GM23338 (cell line): ENCODE data around the gene COG1. TPM values are rescaled to one million over a fixed set of nuclear protein-coding genes. Genes with fewer than 3 reads are reported as not detected.

Experiments
- ATAC-seq: fragments of 200-7000 bp; cut with Tn5 transposase; 3 replicates; pipeline ENCODE4 v1.9.1; 2020
- DNase-seq: peaks from one replicate; pipeline ENCODE4 v3.0.0-alpha.2; 2015; ENCODE audit warnings: low spot score
- H2AFZ ChIP-seq: fragments of 200-600 bp; sonication (generic); 2 replicates; pipeline ENCODE4 v1.8.0; 2016; ENCODE audit warnings: antibody characterized with exemption, mild to moderate bottlenecking, moderate library complexity
- H3F3A ChIP-seq: fragments of 200-600 bp; sonication (generic); replicated peaks from 2 replicates; pipeline ENCODE4 v1.8.0; 2017; ENCODE audit warnings: antibody characterized with exemption, mixed run types, low read depth
- H3K27ac ChIP-seq: fragments of 200-600 bp; sonication (generic); 2 replicates; pipeline ENCODE4 v1.6.1; 2016; ENCODE audit warnings: low read depth
- H3K27me3 ChIP-seq: fragments of 200-600 bp; sonication (generic); 2 replicates; pipeline ENCODE4 v1.8.0; 2016; ENCODE audit warnings: mild to moderate bottlenecking, mixed run types, moderate library complexity; ENCODE audit not compliant: insufficient read depth
- H3K36me3 ChIP-seq: fragments of 200-600 bp; sonication (generic); 2 replicates; pipeline ENCODE4 v1.8.0; 2016; ENCODE audit warnings: mild to moderate bottlenecking; ENCODE audit not compliant: insufficient read depth
- H3K4me1 ChIP-seq: fragments of 200-600 bp; sonication (generic); 2 replicates; pipeline ENCODE4 v1.8.0; 2016; ENCODE audit warnings: mild to moderate bottlenecking, moderate library complexity; ENCODE audit not compliant: insufficient read depth
- H3K4me2 ChIP-seq: fragments of 200-600 bp; sonication (generic); 2 replicates; pipeline ENCODE4 v1.7.1; 2017; ENCODE audit warnings: mixed run types
- H3K4me3 ChIP-seq: fragments of 200-600 bp; sonication (generic); 2 replicates; pipeline ENCODE4 v1.6.1; 2016; ENCODE audit warnings: mixed run types
- H3K79me2 ChIP-seq: fragments of 200-600 bp; sonication (generic); replicated peaks from 2 replicates; pipeline ENCODE4 v1.8.0; 2017; ENCODE audit warnings: mild to moderate bottlenecking; ENCODE audit not compliant: insufficient read depth
- H3K9me2 ChIP-seq: fragments of 200-600 bp; sonication (generic); 2 replicates; pipeline ENCODE4 v1.8.0; 2017; ENCODE audit not compliant: insufficient read depth
- H4K20me1 ChIP-seq: fragments of 200-600 bp; sonication (generic); replicated peaks from 2 replicates; pipeline ENCODE4 v1.8.0; 2017; ENCODE audit warnings: mild to moderate bottlenecking; ENCODE audit not compliant: insufficient read depth
- H3K27ac Mint-ChIP-seq: 2 replicates; pipeline ENCODE4 v1.8.0; 2020; ENCODE audit warnings: inconsistent platforms, mild to moderate bottlenecking, moderate library complexity, mixed read lengths
- H3K27me3 Mint-ChIP-seq: 3 replicates; pipeline ENCODE4 v1.8.0; 2022; ENCODE audit warnings: low read depth, mild to moderate bottlenecking, moderate library complexity, mixed read lengths, inconsistent platforms; ENCODE audit not compliant: insufficient read depth, poor library complexity
- H3K36me3 Mint-ChIP-seq: 3 replicates; pipeline ENCODE4 v1.8.0; 2021; ENCODE audit warnings: low read depth, mild to moderate bottlenecking, inconsistent platforms, moderate library complexity, mixed read lengths
- H3K4me1 Mint-ChIP-seq: 3 replicates; pipeline ENCODE4 v1.8.0; 2020; ENCODE audit warnings: mild to moderate bottlenecking, inconsistent platforms, mixed read lengths
- H3K4me3 Mint-ChIP-seq: 3 replicates; pipeline ENCODE4 v1.8.0; 2021; ENCODE audit warnings: moderate library complexity, mild to moderate bottlenecking, inconsistent platforms, mixed read lengths
- H3K9me3 Mint-ChIP-seq: 3 replicates; pipeline ENCODE4 v1.8.0; 2020; ENCODE audit warnings: moderate library complexity, mild to moderate bottlenecking, inconsistent platforms, mixed read lengths
- CREB1 ChIP-seq: fragments of 250-450 bp; sonication (Bioruptor Pico); IDR thresholded peaks from 2 replicates; pipeline ENCODE4 v1.5.0; 2020; ENCODE audit warnings: low read depth, mild to moderate bottlenecking, moderate library complexity
- CTCF ChIP-seq, 2 experiments: fragments of 200-600 bp in 1 of 2; sonication (generic) in 1 of 2; conservative IDR thresholded peaks; 2 replicates each; pipeline versions ENCODE4 v1.5.1 to v1.6.1; 2016 to 2017; ENCODE audit warnings: antibody characterized with exemption in 2 of 2, low read depth in 2 of 2, mild to moderate bottlenecking in 2 of 2, moderate library complexity in 1 of 2
- EZH2 ChIP-seq: fragments of 200-600 bp; sonication (generic); IDR thresholded peaks from one replicate; pipeline ENCODE4 v1.8.0; 2017; ENCODE audit warnings: antibody characterized with exemption, mild to moderate bottlenecking, low read depth; ENCODE audit not compliant: unreplicated experiment
- EZH2phosphoT487 ChIP-seq: fragments of 200-600 bp; sonication (generic); IDR thresholded peaks from one replicate; pipeline ENCODE4 v1.8.1; 2018; ENCODE audit warnings: antibody characterized with exemption; ENCODE audit not compliant: unreplicated experiment
- ZNF114 ChIP-seq: fragments of 250-450 bp; sonication (Bioruptor Pico); IDR thresholded peaks from 2 replicates; pipeline ENCODE4 v1.5.0; 2020; ENCODE audit warnings: mild to moderate bottlenecking, moderate library complexity
- ZNF462 ChIP-seq: fragments of 250-450 bp; sonication (Bioruptor Pico); IDR thresholded peaks from 2 replicates; pipeline ENCODE4 v1.5.0; 2020; ENCODE audit warnings: mild to moderate bottlenecking, moderate library complexity
- polyA plus RNA-seq: library from polyadenylated mRNA; unstranded; fragments of >200 nt; fragmentation: Nextera tagmentation; extraction: Ambion mirVana; gene quantifications from 2 replicates; pipeline ENCODE4 v1.2.1, GENCODE V29; 2016
- total RNA-seq: library from RNA; depleted of rRNA; stranded (reverse); fragments of >200 nt; shearing (Covaris generic); gene quantifications from 2 replicates; pipeline ENCODE4 v1.2.3, GENCODE V29; 2014

The COG1 gene
- total and polyA plus RNA-seq, 2 experiments from 2014 or later, result 15.0 to 26.1 TPM

- Histone ChIP-seq H3K36me3 (no peaks in the 10 kb centered on the region), H3K4me1 (peaks cover 20% of the 10 kb centered on the region), H3K4me2 (peak overlapping the region; percentile 58; the same call in 1 of the 2 replicates), H3K27ac (0 out of 2 replicates have a peak overlapping the region, but pooled peaks have one; percentile 26), H3K4me3 (no peak overlapping the region), H3K9me2 (peaks cover 14% of the 10 kb centered on the region), H3K79me2 (no peaks in the 10 kb centered on the region), H4K20me1 (no peaks in the 10 kb centered on the region), H2AFZ (no peak overlapping the region), H3F3A (no peaks in the 10 kb centered on the region), H3K27me3 (peaks cover 17% of the 10 kb centered on the region)
- Mint-ChIP-seq H3K27me3 (peaks cover 17% of the 10 kb centered on the region), H3K36me3 (peaks cover 38% of the 10 kb centered on the region), H3K4me3 (no peak overlapping the region), H3K9me3 (peaks cover 20% of the 10 kb centered on the region; the same call in 2 of the 3 replicates), H3K27ac (no peak overlapping the region), H3K4me1 (peaks cover 27% of the 10 kb centered on the region)
- DNase-seq (no peak), ATAC-seq (peak; percentile 55)
- no peak for TF ChIP-seq CREB1 (CRISPR knock-in tag)
- no peak for TF ChIP-seq EZH2
- TF ChIP-seq EZH2phosphoT487, result no peak
- TF ChIP-seq CTCF (conservative IDR thresholded peaks at IDR 0.05; ENCODE audit: low read depth in 2 of 2), result peak in 1 of 2 experiments; percentile 28
Observed at GRCh38 chr17:73172252-73172651, 20.6 kb upstream of the COG1 start.

GRCh38 chr17:73174126-73174525 is 18.7 kb upstream of the COG1 start:
- H4K20me1 ChIP-seq, result peaks cover 4% of the 10 kb centered on the region
- TF ChIP-seq EZH2 (no peak), CTCF (conservative IDR thresholded peaks at IDR 0.05; ENCODE audit: low read depth in 2 of 2) (no peak), ZNF114 (no peak), ZNF462 (CRISPR knock-in tag) (no peak)
- no peak overlapping the region for H3K4me2 ChIP-seq
- no peaks in the 10 kb centered on the region for H3F3A ChIP-seq
- H3K9me2 ChIP-seq, result peaks cover 11% of the 10 kb centered on the region
- no peak for ATAC-seq
- no peak overlapping the region for H2AFZ ChIP-seq
- Mint-ChIP-seq H3K4me1 (peaks cover 22% of the 10 kb centered on the region), H3K27ac (no peak overlapping the region), H3K4me3 (no peak overlapping the region), H3K9me3 (peaks cover 16% of the 10 kb centered on the region; the same call in 2 of the 3 replicates), H3K36me3 (peaks cover 31% of the 10 kb centered on the region), H3K27me3 (peaks cover 6% of the 10 kb centered on the region)
- peaks cover 19% of the 10 kb centered on the region for H3K4me1 ChIP-seq
- DNase-seq, result no peak
- H3K36me3 ChIP-seq, result no peaks in the 10 kb centered on the region
- no peaks in the 10 kb centered on the region for H3K79me2 ChIP-seq
- H3K27ac ChIP-seq, result no peak overlapping the region
- H3K4me3 ChIP-seq, result no peak overlapping the region
- H3K27me3 ChIP-seq, result no peaks in the 10 kb centered on the region
